Glutamatergic neuron (in vitro differentiated cells): ENCODE data around the gene ASCL1. TPM values are rescaled to one million over a fixed set of nuclear protein-coding genes. Genes with fewer than 3 reads are reported as not detected.

Experiments
- DNase-seq: peaks from one replicate; pipeline ENCODE4 v3.0.0; 2022
- H3K27ac Mint-ChIP-seq: one replicate; pipeline ENCODE4 v1.8.0; 2020; ENCODE audit warnings: mild to moderate bottlenecking, mixed read lengths, inconsistent platforms; ENCODE audit not compliant: unreplicated experiment
- H3K27me3 Mint-ChIP-seq: one replicate; pipeline ENCODE4 v1.8.0; 2020; ENCODE audit warnings: mild to moderate bottlenecking, moderate library complexity, mixed read lengths, inconsistent platforms; ENCODE audit not compliant: unreplicated experiment
- H3K36me3 Mint-ChIP-seq: one replicate; pipeline ENCODE4 v1.8.0; 2020; ENCODE audit warnings: mild to moderate bottlenecking, mixed read lengths, inconsistent platforms; ENCODE audit not compliant: unreplicated experiment
- H3K4me1 Mint-ChIP-seq: one replicate; pipeline ENCODE4 v1.8.0; 2020; ENCODE audit warnings: mild to moderate bottlenecking, low read depth, mixed read lengths, inconsistent platforms; ENCODE audit not compliant: unreplicated experiment
- H3K4me3 Mint-ChIP-seq: one replicate; pipeline ENCODE4 v1.8.0; 2020; ENCODE audit warnings: mild to moderate bottlenecking, mixed read lengths, inconsistent platforms; ENCODE audit not compliant: unreplicated experiment
- H3K9me3 Mint-ChIP-seq: one replicate; pipeline ENCODE4 v1.8.0; 2020; ENCODE audit warnings: mild to moderate bottlenecking, moderate library complexity, mixed read lengths, inconsistent platforms; ENCODE audit not compliant: unreplicated experiment
- CTCF ChIP-seq: fragments of 200-600 bp; sonication (generic); IDR thresholded peaks from one replicate; pipeline ENCODE4 v1.5.0; 2021; ENCODE audit not compliant: partially characterized antibody, unreplicated experiment
- total RNA-seq: library from RNA; stranded (reverse); fragmentation: NEBNext Ultra II Directional; extraction: Animal tissue kit (Norgen Biotek cat#: 25700); gene quantifications from one replicate; pipeline ENCODE4 v1.2.1, GENCODE V29; 2021; ENCODE audit not compliant: unreplicated experiment

ASCL1 gene
- total RNA-seq, 1 donor from 2014 or later, result not detected

DNA sequence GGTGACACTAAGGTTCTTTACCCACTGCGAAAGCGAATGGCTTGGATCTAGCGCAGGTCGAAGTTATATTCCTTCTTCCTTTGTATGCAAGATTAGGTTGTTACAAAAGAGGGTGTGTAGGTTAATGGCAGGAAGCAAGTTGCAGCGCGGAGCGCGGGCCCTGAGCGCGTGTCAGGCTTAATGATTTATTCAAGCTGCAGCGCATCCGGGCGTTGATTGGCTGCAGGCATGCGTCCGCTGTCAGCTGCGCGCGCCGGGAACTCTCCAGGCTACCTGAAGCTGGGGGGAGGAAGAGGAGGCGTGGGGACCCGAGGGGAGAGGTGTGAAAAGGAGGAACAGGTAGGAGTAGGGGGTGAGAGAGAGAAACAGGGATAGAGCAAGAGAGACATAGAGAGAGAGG lies 7.4 kb downstream of the ASCL1 start:
- H3K36me3 Mint-ChIP-seq, result peaks cover 18% of the 10 kb centered on the region
- no peak for TF ChIP-seq CTCF
- DNase-seq, result peak; percentile 55
- H3K4me1 Mint-ChIP-seq, result peaks cover 8% of the 10 kb centered on the region
- peaks cover 11% of the 10 kb centered on the region for H3K9me3 Mint-ChIP-seq
- peaks cover 35% of the 10 kb centered on the region for H3K27me3 Mint-ChIP-seq
- no peak overlapping the region for H3K27ac Mint-ChIP-seq
- peak overlapping the region; percentile 98 for H3K4me3 Mint-ChIP-seq

GRCh38 chr12:102965281-102966155 lies 8.0 kb downstream of the ASCL1 start:
- no peak for TF ChIP-seq CTCF
- H3K4me3 Mint-ChIP-seq, result peak overlapping the region; percentile 98
- peaks cover 8% of the 10 kb centered on the region for H3K4me1 Mint-ChIP-seq
- peak; percentile 36 for DNase-seq
- H3K27ac Mint-ChIP-seq, result no peak overlapping the region
- H3K27me3 Mint-ChIP-seq, result peaks cover 34% of the 10 kb centered on the region
- H3K36me3 Mint-ChIP-seq, result peaks cover 18% of the 10 kb centered on the region
- H3K9me3 Mint-ChIP-seq, result peaks cover 11% of the 10 kb centered on the region

GRCh38 chr12:102966200-102966863 lies 8.9 kb downstream of the ASCL1 start:
- peaks cover 8% of the 10 kb centered on the region for H3K4me1 Mint-ChIP-seq
- TF ChIP-seq CTCF, result no peak
- DNase-seq, result no peak

DNA sequence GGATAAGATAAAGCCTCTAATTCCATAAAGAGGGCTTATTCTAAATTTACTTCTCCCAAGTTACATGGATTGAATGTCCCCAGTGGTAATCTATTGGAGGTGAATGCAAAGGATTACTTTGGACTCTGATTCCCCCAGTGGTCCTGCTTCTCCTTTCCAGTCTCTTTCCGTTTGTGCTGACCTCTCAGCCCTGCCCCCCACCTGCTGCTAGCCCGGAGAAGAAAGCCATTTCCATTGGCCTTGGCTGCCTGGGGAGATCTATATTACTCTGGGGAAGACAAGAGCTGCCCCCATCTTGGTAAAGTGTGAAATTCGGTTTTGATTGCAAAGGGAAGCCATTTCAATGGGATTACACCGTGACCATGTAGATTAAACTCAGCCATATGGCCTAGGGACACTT lies 13.3 kb downstream of the ASCL1 start:
- no peak overlapping the region for H3K4me3 Mint-ChIP-seq
- no peak overlapping the region for H3K27ac Mint-ChIP-seq
- H3K4me1 Mint-ChIP-seq, result peaks cover 2% of the 10 kb centered on the region

More at GRCh38 chr12:102966200-102966863, 8.9 kb downstream of the ASCL1 start:
- Mint-ChIP-seq H3K9me3 (peaks cover 11% of the 10 kb centered on the region), H3K4me3 (peak overlapping the region; percentile 73), H3K27ac (no peak overlapping the region), H3K27me3 (peaks cover 31% of the 10 kb centered on the region), H3K36me3 (peaks cover 18% of the 10 kb centered on the region)

More for the DNA sequence above, 13.3 kb downstream of the ASCL1 start:
- peaks cover 11% of the 10 kb centered on the region for H3K27me3 Mint-ChIP-seq
- peaks cover 1% of the 10 kb centered on the region for H3K9me3 Mint-ChIP-seq
- DNase-seq, result peak; percentile 45
- peaks cover 10% of the 10 kb centered on the region for H3K36me3 Mint-ChIP-seq
- TF ChIP-seq CTCF, result no peak
